ENCODE results near the gene GLB1L2. TPM values are rescaled to one million over a fixed set of nuclear protein-coding genes. Genes with fewer than 3 reads are reported as not detected.
"Not testable (repeated sequence)": the region's sequence is repeated elsewhere in the genome, so short reads cannot be mapped to it uniquely, and the experiment has no call there.

The GLB1L2 gene
- total and polyA plus RNA-seq, 8 donors, result 4.1 to 11.9 (median 5.1) TPM

DNA sequence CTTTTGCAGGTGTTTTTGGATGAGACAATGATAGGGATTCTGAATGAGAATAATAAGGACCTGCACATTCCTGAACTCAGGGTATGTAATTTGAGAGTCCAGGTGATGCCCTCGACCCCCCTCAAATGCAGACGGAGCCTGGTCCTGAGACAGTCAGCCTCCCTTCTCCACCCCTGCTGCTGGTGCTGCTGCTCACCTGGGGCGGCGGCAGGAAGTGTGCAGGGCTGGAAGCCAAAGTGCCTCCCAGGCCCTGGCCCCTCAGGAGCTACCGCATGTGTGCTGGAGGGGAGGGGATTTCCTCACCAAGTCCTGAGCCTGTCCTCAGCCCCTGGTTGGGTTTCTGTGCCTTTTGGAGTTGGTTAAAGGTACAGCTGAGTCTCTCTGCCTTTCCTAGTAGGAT is 19.0 kb upstream of the GLB1L2 start:
- H3K27ac ChIP-seq, result no peak overlapping the region
- DNase-seq (peak in 1 of 4 donors; percentile 65), ATAC-seq (no peak)
- TF ChIP-seq, protein P1, sequence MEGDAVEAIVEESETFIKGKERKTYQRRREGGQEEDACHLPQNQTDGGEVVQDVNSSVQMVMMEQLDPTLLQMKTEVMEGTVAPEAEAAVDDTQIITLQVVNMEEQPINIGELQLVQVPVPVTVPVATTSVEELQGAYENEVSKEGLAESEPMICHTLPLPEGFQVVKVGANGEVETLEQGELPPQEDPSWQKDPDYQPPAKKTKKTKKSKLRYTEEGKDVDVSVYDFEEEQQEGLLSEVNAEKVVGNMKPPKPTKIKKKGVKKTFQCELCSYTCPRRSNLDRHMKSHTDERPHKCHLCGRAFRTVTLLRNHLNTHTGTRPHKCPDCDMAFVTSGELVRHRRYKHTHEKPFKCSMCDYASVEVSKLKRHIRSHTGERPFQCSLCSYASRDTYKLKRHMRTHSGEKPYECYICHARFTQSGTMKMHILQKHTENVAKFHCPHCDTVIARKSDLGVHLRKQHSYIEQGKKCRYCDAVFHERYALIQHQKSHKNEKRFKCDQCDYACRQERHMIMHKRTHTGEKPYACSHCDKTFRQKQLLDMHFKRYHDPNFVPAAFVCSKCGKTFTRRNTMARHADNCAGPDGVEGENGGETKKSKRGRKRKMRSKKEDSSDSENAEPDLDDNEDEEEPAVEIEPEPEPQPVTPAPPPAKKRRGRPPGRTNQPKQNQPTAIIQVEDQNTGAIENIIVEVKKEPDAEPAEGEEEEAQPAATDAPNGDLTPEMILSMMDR (IDR thresholded peaks at IDR 0.05), result no peak
- H3K27me3 ChIP-seq, result no peaks in the 10 kb centered on the region
- no peaks in the 10 kb centered on the region for H3K36me3 ChIP-seq
- no peak overlapping the region for H3K4me3 ChIP-seq
- H3K4me1 ChIP-seq, result no peaks in the 10 kb centered on the region
- intact Hi-C loops (cut with DNase I), result no loop called here
- H3K9me3 ChIP-seq, result peaks cover 0 to 9% of the 10 kb centered on the region in 2 donors

DNA sequence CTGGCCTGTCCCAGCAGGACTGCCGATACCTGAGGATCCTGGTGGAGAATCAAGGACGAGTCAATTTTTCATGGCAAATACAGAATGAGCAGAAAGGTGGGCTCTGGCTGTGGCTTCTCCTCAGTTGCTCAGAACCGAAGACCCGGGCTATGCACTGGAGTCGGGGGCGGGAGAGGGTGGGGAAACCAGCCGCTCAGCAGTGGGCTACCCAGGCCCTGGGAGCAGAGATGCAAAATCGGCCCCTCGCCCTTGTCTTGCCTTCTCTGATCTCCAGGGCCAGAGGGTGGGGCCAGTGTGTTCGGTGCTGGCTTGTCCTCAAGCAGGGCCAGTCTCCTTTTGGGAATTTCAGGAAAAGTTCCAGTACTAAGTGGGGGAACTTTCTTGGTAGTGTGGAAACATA is 18.4 kb upstream of the GLB1L2 start:
- no peaks in the 10 kb centered on the region for H3K4me1 ChIP-seq
- ATAC-seq (no peak), DNase-seq (peak in 1 of 4 donors; percentile 68)
- intact Hi-C loops (cut with DNase I), result no loop called here
- no peak overlapping the region for H3K4me3 ChIP-seq
- TF ChIP-seq, protein P1 (IDR thresholded peaks at IDR 0.05), result no peak
- no peak overlapping the region for H3K27ac ChIP-seq
- no peaks in the 10 kb centered on the region for H3K36me3 ChIP-seq
- no peaks in the 10 kb centered on the region for H3K27me3 ChIP-seq
- peaks cover 0 to 9% of the 10 kb centered on the region in 2 donors for H3K9me3 ChIP-seq

DNA sequence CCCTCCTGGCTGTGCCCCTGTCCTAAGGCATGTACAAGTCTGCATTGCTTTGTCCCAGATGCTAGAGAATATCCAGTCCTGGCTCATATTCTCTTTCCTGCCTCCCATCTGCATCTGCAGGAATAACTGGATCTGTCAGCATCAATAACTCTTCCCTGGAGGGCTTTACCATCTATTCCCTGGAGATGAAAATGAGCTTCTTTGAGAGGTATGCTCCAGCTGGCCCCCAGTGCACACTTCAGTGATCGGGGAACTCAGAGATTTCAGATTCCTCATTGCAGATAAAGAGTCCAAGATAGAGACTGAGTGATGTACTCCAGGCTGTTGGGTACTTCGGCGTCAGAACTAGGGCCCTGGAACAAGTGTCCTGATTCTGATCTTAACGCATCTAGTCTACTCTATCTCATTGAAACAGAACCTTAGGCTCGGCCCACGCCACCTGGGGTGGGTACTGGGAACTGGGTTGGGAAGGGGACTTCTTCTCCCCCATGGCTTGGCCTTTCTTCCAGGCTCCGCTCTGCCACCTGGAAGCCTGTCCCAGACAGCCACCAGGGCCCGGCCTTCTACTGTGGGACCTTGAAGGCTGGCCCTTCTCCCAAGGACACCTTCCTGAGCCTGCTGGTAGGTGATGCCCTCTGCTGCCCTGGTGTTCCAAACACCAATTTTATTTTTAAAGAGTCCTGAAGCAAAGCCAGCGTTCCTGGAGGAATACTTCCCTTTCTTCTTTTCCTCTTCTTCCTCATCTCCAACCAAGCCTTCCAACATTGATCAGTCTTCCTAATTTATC is 17.8 kb upstream of the GLB1L2 start:
- H3K4me3 ChIP-seq, result no peak overlapping the region
- H3K4me1 ChIP-seq, result no peaks in the 10 kb centered on the region
- H3K9me3 ChIP-seq, result peaks cover 0 to 9% of the 10 kb centered on the region in 2 donors
- DNase-seq, result peak in 1 of 4 donors; percentile 36
- no peak overlapping the region for H3K27ac ChIP-seq
- intact Hi-C loops (cut with DNase I), result no loop called here
- no peaks in the 10 kb centered on the region for H3K27me3 ChIP-seq
- TF ChIP-seq, protein P1 (IDR thresholded peaks at IDR 0.05), result no peak
- H3K36me3 ChIP-seq, result no peaks in the 10 kb centered on the region
- ATAC-seq, result peak; percentile 17

DNA sequence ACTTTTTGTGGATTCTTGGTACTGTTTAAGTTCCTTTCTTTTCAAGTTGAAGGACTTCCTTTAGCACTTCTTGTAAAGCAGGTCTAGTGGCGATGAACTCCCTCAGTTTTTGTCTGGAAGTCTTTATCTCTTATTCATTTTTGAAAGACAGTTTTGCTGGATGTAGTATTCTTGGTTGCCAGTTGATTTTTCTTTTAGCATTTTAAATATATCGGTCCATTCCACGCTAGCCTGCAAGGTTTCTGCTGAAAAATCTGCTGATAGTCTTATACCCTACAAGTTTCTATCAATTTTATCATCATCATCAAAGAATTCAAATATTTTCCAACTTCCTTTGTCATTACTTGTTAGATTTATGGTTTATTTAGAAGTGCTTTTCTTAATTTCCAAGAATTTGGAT is 14.7 kb upstream of the GLB1L2 start:
- Histone ChIP-seq H3K9me3 (peaks cover 0 to 21% of the 10 kb centered on the region in 2 donors), H3K27ac (no peak overlapping the region), H3K36me3 (no peaks in the 10 kb centered on the region), H3K4me3 (no peak overlapping the region), H3K27me3 (no peaks in the 10 kb centered on the region), H3K4me1 (no peaks in the 10 kb centered on the region)
- ATAC-seq (no peak), DNase-seq (no peak)
- intact Hi-C loops (cut with DNase I), result no loop called here
- TF ChIP-seq, protein P1 (IDR thresholded peaks at IDR 0.05), result no peak

DNA sequence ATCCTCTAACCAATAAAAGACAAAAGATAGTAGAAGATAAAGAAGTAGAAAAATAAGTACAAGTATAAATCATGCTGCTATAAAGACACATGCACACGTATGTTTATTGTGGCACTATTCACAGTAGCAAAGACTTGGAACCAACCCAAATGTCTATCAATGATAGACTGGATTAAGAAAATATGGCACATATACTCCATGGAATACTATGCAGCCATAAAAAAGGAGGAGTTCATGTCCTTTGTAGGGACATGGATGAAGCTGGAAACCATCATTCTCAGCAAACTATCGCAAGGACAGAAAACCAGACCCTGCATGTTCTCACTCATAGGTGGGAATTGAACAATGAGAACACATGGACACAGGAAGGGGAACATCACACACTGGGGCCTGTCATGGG is 10.4 kb upstream of the GLB1L2 start:
- ATAC-seq; H3K4me1 ChIP-seq; H3K27ac ChIP-seq; DNase-seq; H3K4me3 ChIP-seq; H3K27me3 ChIP-seq; intact Hi-C loops (cut with DNase I); H3K36me3 ChIP-seq: not testable (repeated sequence)
- H3K9me3 ChIP-seq, result peaks cover 0 to 21% of the 10 kb centered on the region in 2 donors
